Stimulated activated naive CD8-positive, alpha-beta T cell treated with anti-CD3 and anti-CD28 coated beads, Interleukin-15, amount 100 ng/mL, for 72 hours (primary cell): ENCODE results near the gene FMO1.

Experiments used
- ATAC-seq: fragments of 150-1000 bp; cut with Tn5 transposase; 2 replicates; pipeline ENCODE4 v1.10.0; 2021; ENCODE audit warnings: mild to moderate bottlenecking, moderate library complexity
- DNase-seq, 2 donors: peaks; one replicate each; pipeline ENCODE4 v3.0.0; 2021 to 2022
- H3K27ac Mint-ChIP-seq, 2 donors: one replicate each; pipeline ENCODE4 v1.8.0; 2022; ENCODE audit warnings: mild to moderate bottlenecking in 2 of 2, mixed read lengths in 2 of 2, moderate library complexity in 2 of 2
- H3K27me3 Mint-ChIP-seq: one replicate; pipeline ENCODE4 v1.8.0; 2022; ENCODE audit warnings: mixed read lengths
- H3K4me1 Mint-ChIP-seq: one replicate; pipeline ENCODE4 v1.8.0; 2022; ENCODE audit warnings: mild to moderate bottlenecking, mixed read lengths
- H3K4me3 Mint-ChIP-seq, 2 donors: one replicate each; pipeline ENCODE4 v1.8.0; 2022; ENCODE audit warnings: mild to moderate bottlenecking in 2 of 2, mixed read lengths in 2 of 2, moderate library complexity in 1 of 2
- H3K9me3 Mint-ChIP-seq, 2 donors: one replicate each; pipeline ENCODE4 v1.8.0; 2022; ENCODE audit warnings: mixed read lengths in 2 of 2

Gene FMO1, protein sequence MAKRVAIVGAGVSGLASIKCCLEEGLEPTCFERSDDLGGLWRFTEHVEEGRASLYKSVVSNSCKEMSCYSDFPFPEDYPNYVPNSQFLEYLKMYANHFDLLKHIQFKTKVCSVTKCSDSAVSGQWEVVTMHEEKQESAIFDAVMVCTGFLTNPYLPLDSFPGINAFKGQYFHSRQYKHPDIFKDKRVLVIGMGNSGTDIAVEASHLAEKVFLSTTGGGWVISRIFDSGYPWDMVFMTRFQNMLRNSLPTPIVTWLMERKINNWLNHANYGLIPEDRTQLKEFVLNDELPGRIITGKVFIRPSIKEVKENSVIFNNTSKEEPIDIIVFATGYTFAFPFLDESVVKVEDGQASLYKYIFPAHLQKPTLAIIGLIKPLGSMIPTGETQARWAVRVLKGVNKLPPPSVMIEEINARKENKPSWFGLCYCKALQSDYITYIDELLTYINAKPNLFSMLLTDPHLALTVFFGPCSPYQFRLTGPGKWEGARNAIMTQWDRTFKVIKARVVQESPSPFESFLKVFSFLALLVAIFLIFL

GRCh38 chr1:171248302-171248701, at the start of gene FMO1:
Gene FMO1 (plus strand): TSS chr1:171248494. CDS start chr1:171258088, 9,594 bp downstream.
- no peak for ATAC-seq
- Mint-ChIP-seq H3K9me3 (no peaks in the 10 kb centered on the region), H3K4me1 (peaks cover 13% of the 10 kb centered on the region), H3K27ac (no peak within 1 kb of the TSS), H3K4me3 (no peak within 1 kb of the TSS), H3K27me3 (peaks cover 52% of the 10 kb centered on the region)
- no peak for DNase-seq

GRCh38 chr1:171204296-171204695, 44.0 kb upstream of the FMO1 start:
- no peak for ATAC-seq
- Mint-ChIP-seq H3K9me3 (no peaks in the 10 kb centered on the region), H3K27ac (no peak overlapping the region), H3K27me3 (peaks cover 21% of the 10 kb centered on the region), H3K4me1 (no peaks in the 10 kb centered on the region), H3K4me3 (no peak overlapping the region)
- DNase-seq, result no peak

DNA sequence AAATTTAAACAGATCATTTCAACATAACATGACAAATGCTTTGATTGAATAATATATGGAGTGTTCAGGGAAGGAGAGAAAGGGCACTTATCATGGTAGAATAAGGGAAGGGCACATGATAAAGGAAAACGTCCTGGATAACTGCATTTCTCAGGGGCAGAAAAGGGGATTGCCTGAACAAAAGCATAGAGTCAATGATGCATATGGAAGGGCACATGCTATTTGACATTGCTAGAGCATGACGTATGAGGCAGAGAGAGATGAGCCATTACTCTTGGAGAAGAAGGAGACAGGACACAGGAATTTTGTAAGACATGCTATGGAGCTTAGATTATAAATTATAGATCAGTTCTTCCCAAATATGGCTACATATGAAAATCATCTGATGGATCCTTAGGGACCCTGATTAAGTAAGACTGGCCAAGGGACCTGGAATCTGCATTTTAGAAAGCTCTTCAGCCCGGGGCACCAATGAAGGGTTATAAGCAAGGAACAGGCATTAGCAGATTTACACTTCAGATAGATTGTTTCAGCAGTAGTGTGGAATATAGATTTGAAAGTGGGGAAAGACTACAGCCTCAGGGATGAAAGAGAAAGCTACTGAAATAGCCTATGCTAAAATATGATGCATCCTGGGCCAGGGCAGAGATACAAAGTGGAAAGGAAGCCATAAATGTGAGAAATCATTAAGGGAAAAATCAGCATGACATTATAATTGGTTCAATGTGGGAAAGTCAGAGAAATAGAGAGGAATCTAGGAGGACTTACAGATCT, 41.9 kb upstream of the FMO1 start:
- H3K9me3 Mint-ChIP-seq, result no peaks in the 10 kb centered on the region
- peaks cover 21% of the 10 kb centered on the region for H3K27me3 Mint-ChIP-seq
- no peak overlapping the region for H3K27ac Mint-ChIP-seq
- ATAC-seq (no peak), DNase-seq (no peak)
- H3K4me1 Mint-ChIP-seq, result no peaks in the 10 kb centered on the region
- H3K4me3 Mint-ChIP-seq, result no peak overlapping the region

- Mint-ChIP-seq H3K4me1 (no peaks in the 10 kb centered on the region), H3K9me3 (no peaks in the 10 kb centered on the region), H3K27me3 (peaks cover 21% of the 10 kb centered on the region), H3K4me3 (no peak overlapping the region), H3K27ac (no peak overlapping the region)
- ATAC-seq (peak; percentile 28), DNase-seq (no peak)
Measured at GRCh38 chr1:171206978-171207355, 41.3 kb upstream of the FMO1 start.

DNA sequence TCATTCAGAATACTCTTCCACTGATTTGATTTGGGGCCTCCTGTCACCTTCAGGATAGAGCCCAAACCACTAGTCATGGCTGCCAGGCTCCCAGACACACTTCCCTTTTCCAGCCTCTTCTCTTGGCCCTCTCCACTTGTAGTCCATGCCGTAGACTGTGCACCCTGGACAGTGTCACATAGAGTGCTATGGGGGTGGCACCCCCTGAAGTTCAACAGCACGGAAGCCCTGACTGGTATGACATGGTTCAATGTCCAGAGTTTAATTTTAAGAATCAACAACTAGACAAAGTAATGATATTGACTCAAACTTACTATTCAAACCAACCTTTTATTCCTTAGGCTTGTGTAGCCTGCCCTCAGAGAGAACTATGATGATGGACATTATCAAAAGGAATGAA, 40.9 kb upstream of the FMO1 start:
- no peak overlapping the region for H3K4me3 Mint-ChIP-seq
- peaks cover 21% of the 10 kb centered on the region for H3K27me3 Mint-ChIP-seq
- no peaks in the 10 kb centered on the region for H3K9me3 Mint-ChIP-seq
- DNase-seq, result no peak
- ATAC-seq, result no peak
- H3K4me1 Mint-ChIP-seq, result no peaks in the 10 kb centered on the region
- H3K27ac Mint-ChIP-seq, result no peak overlapping the region

GRCh38 chr1:171210355-171210754, 37.9 kb upstream of the FMO1 start:
- no peak for DNase-seq
- Mint-ChIP-seq H3K27me3 (peaks cover 21% of the 10 kb centered on the region), H3K4me1 (no peaks in the 10 kb centered on the region), H3K9me3 (no peaks in the 10 kb centered on the region), H3K4me3 (no peak overlapping the region), H3K27ac (no peak overlapping the region)
- no peak for ATAC-seq

DNA sequence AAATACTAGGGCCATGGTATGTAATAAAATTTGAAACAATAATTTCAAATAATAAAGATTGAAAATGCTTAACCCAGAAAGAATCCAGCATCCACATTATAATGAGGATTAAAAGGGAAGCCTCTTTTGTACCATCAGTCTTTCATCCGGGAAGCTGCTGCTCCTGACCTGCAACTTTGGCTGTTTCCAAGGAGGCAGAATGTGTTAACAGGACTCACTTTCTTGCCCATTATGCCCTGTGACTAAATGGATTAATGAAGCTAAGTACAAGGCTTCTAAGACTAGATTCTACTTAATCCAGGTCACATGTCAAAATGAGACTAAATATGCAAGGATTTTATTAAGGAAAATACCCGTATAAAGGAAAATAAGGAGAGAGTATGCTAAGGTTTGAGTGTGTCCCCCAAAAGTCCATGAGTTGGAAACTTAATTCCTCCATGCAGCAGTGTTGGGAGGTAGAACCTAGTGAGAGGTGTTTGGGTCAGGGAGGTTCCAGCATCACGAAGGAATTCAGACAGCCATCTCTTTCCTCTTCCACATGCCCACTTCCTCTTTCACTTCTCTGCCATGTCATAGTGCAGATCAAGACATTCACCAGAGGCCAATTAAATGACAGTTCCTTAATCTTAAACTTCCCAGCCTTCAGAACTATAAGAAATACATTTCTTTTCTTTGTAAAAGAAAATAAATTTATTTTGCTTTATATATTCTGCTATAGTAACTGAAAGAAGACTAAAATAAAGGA, 35.5 kb upstream of the FMO1 start:
- Mint-ChIP-seq H3K9me3 (no peaks in the 10 kb centered on the region), H3K27me3 (peaks cover 2% of the 10 kb centered on the region), H3K4me3 (no peak overlapping the region), H3K27ac (no peak overlapping the region), H3K4me1 (no peaks in the 10 kb centered on the region)
- DNase-seq, result no peak
- no peak for ATAC-seq

GRCh38 chr1:171213559-171214454, 34.5 kb upstream of the FMO1 start:
- H3K4me3 Mint-ChIP-seq, result no peak overlapping the region
- ATAC-seq (no peak), DNase-seq (no peak)
- H3K27me3 Mint-ChIP-seq, result peaks cover 12% of the 10 kb centered on the region
- no peaks in the 10 kb centered on the region for H3K9me3 Mint-ChIP-seq
- H3K4me1 Mint-ChIP-seq, result no peaks in the 10 kb centered on the region
- no peak overlapping the region for H3K27ac Mint-ChIP-seq

DNA sequence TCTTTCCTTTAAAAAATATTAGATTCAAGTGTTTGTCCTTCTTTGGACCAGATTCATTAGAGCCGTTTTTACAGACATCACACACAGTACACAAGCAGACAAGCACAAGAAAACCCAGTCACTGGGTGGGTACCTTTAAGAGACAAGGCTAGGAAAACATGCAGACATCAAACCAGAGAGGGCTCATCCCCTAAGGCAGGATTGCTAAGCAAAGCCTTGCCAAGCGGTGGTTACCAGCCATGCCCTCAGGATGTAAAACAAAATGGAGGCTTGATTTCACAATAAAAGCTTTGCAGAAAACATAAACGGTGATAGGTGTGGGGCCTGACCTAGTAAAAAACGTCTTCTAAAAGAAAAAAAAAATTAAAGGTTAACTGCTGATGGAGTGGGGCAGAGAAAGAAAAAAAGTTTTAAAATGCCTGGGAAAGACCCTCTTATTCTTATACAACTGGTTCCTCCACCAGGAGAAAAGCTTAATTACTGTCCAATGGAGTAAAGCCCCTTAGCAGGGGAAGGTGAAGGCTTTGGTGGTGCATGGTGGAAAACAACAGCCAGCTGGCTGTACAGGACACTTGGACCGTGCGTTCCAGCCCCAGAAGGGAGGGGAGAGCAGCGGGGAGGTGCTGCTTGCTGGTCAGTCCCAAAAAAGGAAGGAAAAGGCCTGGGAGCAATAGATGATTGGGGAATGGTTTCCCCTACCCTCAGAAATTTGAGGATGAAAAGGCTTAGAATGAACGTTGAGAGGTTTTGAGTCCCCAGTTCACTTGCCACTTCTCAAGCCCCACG, 30.4 kb upstream of the FMO1 start:
- ATAC-seq (no peak), DNase-seq (no peak)
- H3K4me3 Mint-ChIP-seq, result no peak overlapping the region
- no peak overlapping the region for H3K27ac Mint-ChIP-seq
- no peaks in the 10 kb centered on the region for H3K9me3 Mint-ChIP-seq
- no peaks in the 10 kb centered on the region for H3K4me1 Mint-ChIP-seq
- H3K27me3 Mint-ChIP-seq, result peaks cover 14% of the 10 kb centered on the region

GRCh38 chr1:171218661-171219060, 29.6 kb upstream of the FMO1 start:
- Mint-ChIP-seq H3K9me3 (no peaks in the 10 kb centered on the region), H3K4me3 (no peak overlapping the region)
- ATAC-seq, result no peak

GRCh38 chr1:171219346-171220080, 28.8 kb upstream of the FMO1 start:
- no peak for ATAC-seq
- no peak for DNase-seq
- Mint-ChIP-seq H3K9me3 (no peaks in the 10 kb centered on the region), H3K27me3 (peaks cover 14% of the 10 kb centered on the region), H3K4me1 (no peaks in the 10 kb centered on the region), H3K4me3 (no peak overlapping the region), H3K27ac (no peak overlapping the region)

More at GRCh38 chr1:171218661-171219060, 29.6 kb upstream of the FMO1 start:
- Mint-ChIP-seq H3K4me1 (no peaks in the 10 kb centered on the region), H3K27me3 (peaks cover 14% of the 10 kb centered on the region), H3K27ac (no peak overlapping the region)
- no peak for DNase-seq

- Mint-ChIP-seq H3K27me3 (peaks cover 14% of the 10 kb centered on the region), H3K4me3 (no peak overlapping the region), H3K27ac (no peak overlapping the region), H3K4me1 (no peaks in the 10 kb centered on the region), H3K9me3 (no peaks in the 10 kb centered on the region)
- ATAC-seq, result no peak
- no peak for DNase-seq
Measured at GRCh38 chr1:171220081-171220420, 28.2 kb upstream of the FMO1 start.

DNA sequence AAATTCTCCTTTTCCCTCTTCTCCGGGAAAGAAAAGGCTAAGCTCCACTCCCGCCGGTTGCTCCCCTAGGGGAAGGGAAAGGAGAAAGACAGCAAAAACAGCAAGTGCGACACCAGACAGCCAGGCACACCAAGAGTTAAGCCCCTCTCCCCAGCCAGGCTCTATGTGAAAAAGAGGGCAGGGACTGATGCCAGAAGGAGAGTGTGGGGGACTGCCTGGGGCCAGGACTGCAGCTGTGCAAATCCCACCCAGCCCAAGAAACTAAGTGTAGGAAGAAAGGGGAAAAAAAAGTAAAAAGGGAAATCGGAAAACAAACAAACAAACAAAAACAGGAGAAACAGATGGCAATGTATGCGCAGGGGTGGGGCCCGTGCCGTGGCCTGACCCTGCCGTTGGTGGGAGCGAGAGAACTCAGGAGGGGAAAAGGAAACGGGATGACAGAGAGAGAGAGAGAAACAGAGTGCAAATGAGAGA, 27.7 kb upstream of the FMO1 start:
- no peak for ATAC-seq
- H3K27me3 Mint-ChIP-seq, result peaks cover 14% of the 10 kb centered on the region
- H3K4me1 Mint-ChIP-seq, result no peaks in the 10 kb centered on the region
- H3K4me3 Mint-ChIP-seq, result no peak overlapping the region
- DNase-seq, result no peak
- no peaks in the 10 kb centered on the region for H3K9me3 Mint-ChIP-seq
- no peak overlapping the region for H3K27ac Mint-ChIP-seq
